ENCODE results near the gene CERK. TPM values are rescaled to one million over a fixed set of nuclear protein-coding genes. Genes with fewer than 3 reads are reported as not detected.
"Not testable (repeated sequence)": the region's sequence is repeated elsewhere in the genome, so short reads cannot be mapped to it uniquely, and the experiment has no call there.

The CERK gene
- total RNA-seq, 2 donors from 2014 or later = 164 to 174 TPM

DNA sequence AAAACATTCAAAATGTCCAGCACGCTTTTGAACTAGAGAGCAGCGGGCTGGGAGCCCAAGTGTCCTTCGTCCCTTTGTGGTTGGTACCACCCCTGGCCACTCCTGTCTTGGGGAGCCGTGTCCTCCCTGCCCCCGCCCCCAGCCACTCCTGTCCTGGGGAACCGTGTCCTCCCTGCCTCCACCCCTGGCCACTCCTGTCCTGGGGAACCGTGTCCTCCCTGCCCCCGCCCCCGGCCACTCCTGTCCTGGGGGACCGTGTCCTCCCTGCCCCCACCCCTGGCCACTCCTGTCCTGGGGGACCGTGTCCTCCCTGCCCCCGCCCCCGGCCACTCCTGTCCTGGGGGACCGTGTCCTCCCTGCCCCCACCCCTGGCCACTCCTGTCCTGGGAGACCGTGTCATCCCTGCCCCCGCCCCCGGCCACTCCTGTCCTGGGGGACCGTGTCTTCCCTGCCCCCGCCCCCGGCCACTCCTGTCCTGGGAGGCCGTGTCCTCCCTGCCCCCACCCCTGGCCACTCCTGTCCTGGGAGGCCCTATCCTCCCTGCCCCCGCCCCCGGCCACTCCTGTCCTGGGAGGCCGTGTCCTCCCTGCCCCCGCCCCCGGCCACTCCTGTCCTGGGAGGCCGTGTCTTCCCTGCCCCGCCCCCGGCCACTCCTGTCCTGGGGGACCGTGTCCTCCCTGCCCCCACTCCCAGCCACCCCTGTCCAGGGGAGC lies 102.9 kb downstream of the CERK start:
- not testable (repeated sequence) for H3K36me3 Mint-ChIP-seq (ENCODE audit: low read depth); ATAC-seq; H3K9me3 ChIP-seq (ENCODE audit: control insufficient read depth, low read length, poor library complexity, severe bottlenecking); H3K27me3 Mint-ChIP-seq; H3K4me3 Mint-ChIP-seq; DNase-seq; H3K27ac Mint-ChIP-seq
- H3K4me1 Mint-ChIP-seq = peaks cover 10% of the 10 kb centered on the region

Other genes starting within 250 kb of the CERK start
- gene CELSR1, start 200.6 kb downstream of the CERK start, total RNA-seq = 1 to 10 TPM; 3.0 to 6.0 TPM
- gene GRAMD4, start 117.9 kb downstream of the CERK start, total RNA-seq = 10 to 100 TPM; 14.2 to 14.5 TPM
- gene TBC1D22A, start 24.4 kb upstream of the CERK start, total RNA-seq = 10 to 100 TPM; 42.1 to 43.8 TPM

Data from T-helper 17 cell (primary cell).